Prostate gland (tissue), 2 donors: ENCODE results near the gene RTL5.

ENCODE experiments used
- POLR2A ChIP-seq: fragments of 450-650 bp; IDR thresholded peaks from one replicate; pipeline ENCODE4 v1.6.1; 2016; ENCODE audit warnings: antibody characterized with exemption, mild to moderate bottlenecking
- POLR2AphosphoS5 ChIP-seq: sonication (generic); formaldehyde crosslinking; IDR thresholded peaks from one replicate; pipeline ENCODE4 v1.6.1; 2017; ENCODE audit warnings: antibody characterized with exemption
- TF ChIP-seq, protein P1 (sequence below), 4 experiments: fragments of 200-600 bp in 2 of 4; fragments of 450-650 bp in 2 of 4; sonication (generic) in 2 of 4; IDR thresholded peaks; 1 replicate in 3 of 4; 2 replicates in 1 of 4; pipeline ENCODE4 v1.5.1; 2016 to 2019; ENCODE audit warnings: antibody characterized with exemption in 4 of 4, mild to moderate bottlenecking in 2 of 4, moderate library complexity in 2 of 4

DNA sequence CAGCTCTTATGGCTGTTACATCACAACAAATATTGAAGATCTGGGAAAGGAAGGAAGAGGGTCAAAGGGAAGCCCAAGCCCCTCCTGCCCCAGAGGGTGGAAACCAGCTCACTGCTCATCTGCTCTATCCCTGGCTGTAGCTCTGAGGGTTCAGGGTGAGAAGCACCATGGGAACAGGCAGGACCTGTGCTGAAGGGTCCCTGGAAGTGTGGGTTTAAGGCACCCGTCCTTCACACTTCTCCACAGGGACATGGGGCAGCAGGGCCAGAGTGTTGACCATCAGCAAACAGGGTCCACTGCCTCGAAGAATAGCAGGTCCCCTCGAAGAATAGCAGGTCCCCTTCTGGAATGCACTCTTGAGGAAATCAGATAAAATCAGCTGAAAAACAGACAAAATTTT, 4.4 kb downstream of the RTL5 start:
- no peak for TF ChIP-seq POLR2A
- TF ChIP-seq, protein P1, sequence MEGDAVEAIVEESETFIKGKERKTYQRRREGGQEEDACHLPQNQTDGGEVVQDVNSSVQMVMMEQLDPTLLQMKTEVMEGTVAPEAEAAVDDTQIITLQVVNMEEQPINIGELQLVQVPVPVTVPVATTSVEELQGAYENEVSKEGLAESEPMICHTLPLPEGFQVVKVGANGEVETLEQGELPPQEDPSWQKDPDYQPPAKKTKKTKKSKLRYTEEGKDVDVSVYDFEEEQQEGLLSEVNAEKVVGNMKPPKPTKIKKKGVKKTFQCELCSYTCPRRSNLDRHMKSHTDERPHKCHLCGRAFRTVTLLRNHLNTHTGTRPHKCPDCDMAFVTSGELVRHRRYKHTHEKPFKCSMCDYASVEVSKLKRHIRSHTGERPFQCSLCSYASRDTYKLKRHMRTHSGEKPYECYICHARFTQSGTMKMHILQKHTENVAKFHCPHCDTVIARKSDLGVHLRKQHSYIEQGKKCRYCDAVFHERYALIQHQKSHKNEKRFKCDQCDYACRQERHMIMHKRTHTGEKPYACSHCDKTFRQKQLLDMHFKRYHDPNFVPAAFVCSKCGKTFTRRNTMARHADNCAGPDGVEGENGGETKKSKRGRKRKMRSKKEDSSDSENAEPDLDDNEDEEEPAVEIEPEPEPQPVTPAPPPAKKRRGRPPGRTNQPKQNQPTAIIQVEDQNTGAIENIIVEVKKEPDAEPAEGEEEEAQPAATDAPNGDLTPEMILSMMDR (IDR thresholded peaks at IDR 0.05), result no peak
- no peak for TF ChIP-seq POLR2AphosphoS5
